Activated CD4-positive, CD25-positive, alpha-beta regulatory T cell treated with anti-CD3 and anti-CD28 coated beads, Interleukin-2, amount 50 U/mL, for 16 hours (primary cell): ENCODE measurements around the gene MAPKAP1.

Source experiments
- DNase-seq: peaks from one replicate; pipeline ENCODE4 v3.0.0-alpha.2; 2020; ENCODE audit warnings: low read depth, low spot score

Gene MAPKAP1

DNA sequence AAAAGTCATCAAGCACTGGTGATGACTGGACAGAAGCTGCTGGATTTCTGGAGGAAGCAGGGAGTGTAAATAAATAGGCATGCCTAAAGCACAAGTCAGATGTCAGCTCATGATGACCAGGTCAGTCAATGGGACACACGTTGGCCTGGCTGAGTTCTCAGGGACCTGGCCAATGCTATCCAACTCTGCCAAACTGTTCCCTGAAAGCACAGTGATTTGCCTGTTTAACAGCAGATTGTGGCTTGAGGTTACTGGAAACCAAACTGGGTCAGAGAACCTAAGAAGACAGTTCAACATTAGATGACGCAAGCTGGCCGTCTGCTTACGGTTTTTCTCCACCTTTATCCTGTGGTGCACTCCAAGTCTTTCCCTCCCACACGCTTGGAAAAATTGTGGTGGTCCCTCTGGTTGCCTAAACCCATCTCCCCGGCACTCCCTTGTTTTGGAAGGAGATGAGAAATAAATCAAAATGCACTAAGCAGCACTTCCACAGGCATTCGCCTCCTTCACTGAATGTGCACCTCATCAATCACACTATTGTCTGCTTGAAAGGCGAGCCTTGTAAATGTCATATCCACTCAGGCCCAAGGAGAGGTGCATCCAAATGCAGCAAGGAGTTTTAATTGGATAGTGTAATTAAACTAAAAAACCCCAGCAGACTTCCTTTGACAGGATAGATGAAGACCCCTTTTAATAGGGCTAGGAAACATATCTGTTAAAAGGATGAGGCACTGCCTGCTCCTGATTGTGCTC, 245.9 kb downstream of the MAPKAP1 start:
- no peak for DNase-seq

DNA sequence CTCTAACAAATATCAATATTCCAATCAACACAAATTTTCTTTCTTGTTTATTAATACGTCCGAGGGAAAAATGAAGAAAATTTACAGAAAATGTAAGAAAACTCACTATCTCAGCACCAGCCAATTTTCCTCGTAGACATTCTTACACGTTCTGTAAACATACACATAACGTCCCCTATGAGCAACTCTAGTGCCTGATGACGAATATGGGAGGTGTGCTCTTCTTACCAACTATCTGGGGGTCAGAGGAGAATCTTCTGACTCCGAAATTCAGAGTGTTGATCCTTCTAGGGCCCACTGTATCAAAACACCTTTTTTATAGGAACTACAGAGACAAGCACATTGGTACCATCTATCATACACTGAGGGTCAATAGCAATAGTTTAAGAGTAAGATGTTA, 246.7 kb downstream of the MAPKAP1 start:
- no peak for DNase-seq

GRCh38 chr9:125457357-125457756, 249.7 kb downstream of the MAPKAP1 start:
- no peak for DNase-seq

- DNase-seq = no peak
Measured at GRCh38 chr9:125455876-125456275, 251.1 kb downstream of the MAPKAP1 start.

GRCh38 chr9:125455132-125455531, 251.9 kb downstream of the MAPKAP1 start:
- DNase-seq = no peak

- no peak for DNase-seq
Measured at GRCh38 chr9:125447202-125447802, 259.7 kb downstream of the MAPKAP1 start.

GRCh38 chr9:125446561-125447094, 260.4 kb downstream of the MAPKAP1 start:
- no peak for DNase-seq

DNA sequence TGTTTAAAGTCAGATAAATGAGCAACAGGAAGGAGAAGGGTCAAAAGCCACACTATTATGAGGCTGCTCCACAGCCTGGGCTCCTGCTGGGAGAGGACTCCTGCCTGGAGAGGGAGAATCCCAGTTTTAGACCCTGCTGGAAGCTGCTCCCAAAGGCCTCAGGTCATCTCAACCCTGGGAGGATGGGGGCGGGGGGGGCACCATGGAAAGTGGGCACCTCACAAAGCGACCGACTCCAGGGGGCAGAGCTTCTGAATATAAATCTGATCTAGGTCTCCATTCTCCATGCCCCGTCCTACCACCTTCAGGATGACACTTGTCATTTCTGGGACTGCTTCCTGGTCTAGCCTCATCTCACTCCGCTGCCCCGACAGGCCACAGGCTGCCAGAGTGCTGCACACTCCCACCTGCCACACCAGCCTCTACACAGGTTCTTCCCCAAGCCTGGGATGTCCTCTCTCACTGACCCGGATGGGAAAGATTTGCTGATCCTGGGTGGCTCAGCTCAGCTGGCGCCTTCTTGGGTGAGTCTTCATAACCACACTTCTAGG, 262.0 kb downstream of the MAPKAP1 start:
- no peak for DNase-seq

DNA sequence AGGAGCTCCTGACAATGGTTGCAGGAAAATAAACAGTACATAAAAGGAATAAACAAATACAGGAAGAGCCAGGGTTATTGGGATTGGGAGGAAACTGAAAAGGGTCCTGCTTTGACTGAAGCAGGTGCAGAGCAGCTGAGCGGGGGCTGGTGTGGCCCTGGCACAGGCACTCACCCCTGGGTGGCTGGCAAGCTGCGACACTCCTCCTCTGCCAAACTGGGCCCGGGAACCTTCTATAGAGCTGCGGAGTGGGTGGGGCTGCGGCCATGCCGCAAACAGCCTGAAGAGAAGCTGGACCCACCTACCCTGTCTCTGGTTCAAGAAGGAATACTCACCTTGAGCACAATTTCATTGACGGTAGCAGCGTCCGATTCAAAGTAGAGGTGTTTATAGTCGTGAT, 262.8 kb downstream of the MAPKAP1 start:
- no peak for DNase-seq

GRCh38 chr9:125443367-125443766, 263.6 kb downstream of the MAPKAP1 start:
- no peak for DNase-seq

GRCh38 chr9:125442452-125442851, 264.6 kb downstream of the MAPKAP1 start:
- no peak for DNase-seq

- DNase-seq = no peak
Measured at GRCh38 chr9:125440411-125440810, 266.6 kb downstream of the MAPKAP1 start.

- DNase-seq = no peak
Measured at GRCh38 chr9:125439434-125440272, 267.4 kb downstream of the MAPKAP1 start.

GRCh38 chr9:125438506-125439433, 268.2 kb downstream of the MAPKAP1 start:
- DNase-seq = no peak

GRCh38 chr9:125437771-125438221, 269.2 kb downstream of the MAPKAP1 start:
- no peak for DNase-seq

DNA sequence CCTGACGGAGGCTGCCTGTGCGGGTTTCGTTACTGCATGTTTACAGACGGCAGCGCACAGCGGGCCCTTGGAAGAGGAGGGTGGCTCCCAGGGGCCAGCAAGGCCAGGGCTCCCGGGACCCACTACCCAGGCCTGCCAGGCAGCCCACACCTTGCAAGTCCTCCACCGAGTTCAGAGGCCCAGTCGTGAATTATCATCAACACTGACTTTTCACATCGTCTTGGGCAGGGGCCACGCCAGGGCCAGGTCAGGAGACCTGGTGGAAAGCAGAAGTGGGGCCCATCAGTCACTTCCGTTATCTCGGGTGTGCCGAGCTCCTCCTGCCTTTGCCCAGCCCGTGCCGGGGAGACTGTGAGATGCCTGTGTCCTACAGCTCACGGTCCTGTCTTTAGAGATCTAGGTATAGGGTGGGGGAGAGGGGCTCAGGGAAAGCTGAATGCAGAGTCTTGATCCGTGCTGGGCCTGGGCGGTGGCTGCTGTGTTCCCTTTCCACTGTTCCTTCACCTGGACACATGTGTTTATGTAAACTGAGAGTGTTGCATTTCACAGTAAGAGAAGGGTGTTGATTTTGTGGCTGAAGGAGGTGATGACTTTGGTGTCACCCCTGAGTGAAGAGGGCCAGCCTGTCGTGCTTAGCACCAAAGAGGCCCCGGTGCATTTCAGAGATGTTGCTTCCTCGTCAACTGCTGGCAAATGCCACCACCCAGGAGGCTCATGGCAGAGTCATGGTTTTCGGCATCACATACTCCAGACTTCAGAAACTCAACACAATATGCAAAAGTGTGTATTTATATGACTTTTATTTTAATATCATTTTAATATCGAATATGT, 270.2 kb downstream of the MAPKAP1 start:
- DNase-seq = no peak

- DNase-seq = no peak
Measured at GRCh38 chr9:125435776-125436612, 271.0 kb downstream of the MAPKAP1 start.

DNA sequence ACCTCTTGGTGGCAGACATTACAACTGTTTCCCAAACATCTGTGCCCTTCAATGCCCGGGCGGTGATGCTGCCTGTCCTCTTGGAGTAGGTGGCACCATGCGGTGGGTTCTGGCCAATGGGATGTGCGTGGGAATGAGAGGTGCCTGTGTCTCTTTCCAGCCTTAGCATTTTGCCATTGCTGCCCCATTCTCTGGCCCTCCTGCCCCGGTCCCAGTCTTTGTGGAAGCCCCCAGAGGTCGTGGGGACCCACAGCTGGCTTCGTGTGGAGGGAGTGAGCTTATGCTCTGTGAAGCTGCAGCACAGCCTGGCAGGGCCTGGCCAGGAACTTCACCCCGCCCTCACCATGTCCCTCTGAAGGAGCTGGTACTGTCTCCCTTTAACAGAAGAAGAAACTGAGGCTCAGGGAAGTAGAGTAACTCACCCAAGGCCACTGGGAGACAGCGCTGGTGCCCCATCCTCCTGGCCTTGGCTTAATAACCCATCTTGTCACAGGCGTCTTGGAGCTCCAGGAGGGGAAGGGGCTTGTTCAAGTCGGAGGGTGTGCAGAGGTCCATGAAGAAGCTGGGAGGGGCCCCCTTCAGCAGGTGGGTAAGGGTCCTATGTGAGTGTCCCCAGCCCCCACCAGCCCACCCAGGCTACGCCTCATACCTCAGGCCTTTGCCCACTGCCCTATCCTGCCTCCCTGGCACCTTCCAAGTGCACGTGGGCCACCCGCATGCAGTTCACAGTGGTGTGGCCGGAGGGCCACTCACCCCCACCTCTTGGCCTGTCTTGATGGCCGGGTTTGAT, 271.8 kb downstream of the MAPKAP1 start:
- DNase-seq = no peak
